ENCODE results near the gene USF2. TPM values are rescaled to one million over a fixed set of nuclear protein-coding genes. Genes with fewer than 3 reads are reported as not detected.
"Not testable (repeated sequence)": the region's sequence is repeated elsewhere in the genome, so short reads cannot be mapped to it uniquely, and the experiment has no call there.

Gene USF2
- polyA plus RNA-seq, 1 donor = 100 TPM

DNA sequence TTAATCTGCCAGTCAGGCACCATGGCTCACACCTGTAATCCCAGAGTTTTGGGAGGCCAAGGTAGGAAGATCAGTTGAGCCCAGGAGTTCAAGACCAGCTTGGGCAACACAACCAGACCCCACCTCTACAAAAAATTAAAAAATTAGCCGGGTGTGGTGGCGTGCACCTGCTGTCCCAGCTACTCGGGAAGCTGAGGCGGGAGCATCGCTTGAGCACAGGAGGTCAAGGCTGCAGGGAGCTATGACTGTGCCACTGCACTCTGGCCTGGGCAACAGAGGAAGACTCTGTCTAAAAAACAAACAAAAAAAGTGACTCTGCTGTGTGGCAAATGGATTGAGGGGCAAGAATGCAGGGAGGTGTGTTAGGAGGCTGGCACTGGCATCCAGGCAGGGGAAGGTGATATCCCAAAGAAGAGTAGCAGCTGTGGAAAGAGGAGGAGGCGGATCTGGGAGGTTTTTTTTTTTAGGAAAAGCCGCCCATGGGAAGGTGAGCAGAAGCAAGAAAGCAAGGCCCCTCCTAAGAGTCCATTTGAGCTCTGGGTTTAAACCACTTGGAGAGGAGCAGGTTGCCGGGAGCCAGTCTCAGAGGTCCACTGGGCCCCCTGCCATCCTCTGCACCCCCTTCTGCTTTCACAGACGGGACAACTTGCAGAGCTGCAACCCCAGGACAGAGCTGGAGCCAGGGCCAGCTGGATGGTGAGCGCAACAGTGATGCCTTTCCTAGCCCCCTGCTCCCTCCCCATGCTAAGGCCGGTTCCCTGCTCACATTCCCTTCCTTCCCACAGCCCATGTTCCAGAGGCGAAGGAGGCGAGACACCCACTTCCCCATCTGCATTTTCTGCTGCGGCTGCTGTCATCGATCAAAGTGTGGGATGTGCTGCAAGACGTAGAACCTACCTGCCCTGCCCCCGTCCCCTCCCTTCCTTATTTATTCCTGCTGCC, 15.7 kb downstream of the USF2 start:
- DNase-seq (ENCODE audit: low read depth) = no peak

DNA sequence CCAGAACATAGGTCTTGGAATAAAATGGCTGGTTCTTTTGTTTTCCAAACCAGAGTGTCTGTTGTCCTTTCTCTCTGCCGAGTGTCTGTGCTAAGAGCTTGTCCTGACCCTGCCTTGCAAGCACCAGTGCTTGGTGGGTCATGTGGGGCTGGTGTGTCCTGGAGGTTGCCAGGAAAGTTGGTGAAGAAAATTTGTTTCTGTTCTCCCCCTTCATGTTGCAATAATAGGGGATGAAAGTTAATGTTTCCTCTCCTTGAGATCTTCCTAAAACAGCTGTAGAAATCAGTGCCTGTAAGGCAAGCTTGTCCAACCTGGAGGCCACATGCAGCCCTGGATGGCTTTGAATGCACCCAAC, 16.3 kb downstream of the USF2 start:
- no peak for DNase-seq (ENCODE audit: low read depth)

DNA sequence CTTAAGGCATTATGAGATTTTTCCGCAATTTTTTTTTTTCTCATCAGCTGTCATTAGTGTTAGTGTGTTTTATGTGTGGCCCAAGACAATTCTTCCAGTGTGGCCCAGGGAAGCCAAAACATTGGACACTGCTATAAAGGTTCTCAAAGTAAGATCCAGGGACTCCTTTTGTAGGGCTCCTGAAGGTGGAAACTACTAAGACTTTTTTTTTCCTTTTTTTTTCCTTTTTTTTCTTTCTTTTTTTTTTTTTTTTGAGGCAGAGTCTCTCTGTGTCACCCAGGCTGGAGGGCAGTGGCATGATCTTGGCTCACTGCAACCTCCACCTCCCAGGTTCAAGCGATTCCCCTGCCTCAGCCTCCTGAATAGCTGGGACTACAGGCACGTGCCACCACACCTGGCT, 16.7 kb downstream of the USF2 start:
- not testable (repeated sequence) for DNase-seq (ENCODE audit: low read depth)

DNA sequence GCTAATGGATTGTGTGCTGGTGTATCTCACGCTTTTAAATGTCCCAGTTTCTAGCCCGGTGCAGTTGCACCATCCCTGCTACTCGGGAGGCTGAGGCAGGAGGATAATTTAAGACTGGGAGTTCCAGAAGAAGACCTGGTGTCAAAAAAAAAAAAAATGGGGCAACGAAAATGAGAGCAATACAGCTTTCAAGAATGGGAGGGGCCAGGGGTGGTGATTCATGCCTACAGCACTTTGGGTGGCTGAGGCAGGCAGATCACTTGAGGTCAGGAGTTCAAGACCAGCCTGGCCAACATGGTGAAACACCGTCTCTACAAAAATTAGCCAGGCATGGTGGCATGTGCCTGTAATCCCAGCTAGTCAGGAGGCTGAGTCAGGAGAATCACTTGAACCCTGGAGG, 17.3 kb downstream of the USF2 start:
- not testable (repeated sequence) for DNase-seq (ENCODE audit: low read depth)

DNA sequence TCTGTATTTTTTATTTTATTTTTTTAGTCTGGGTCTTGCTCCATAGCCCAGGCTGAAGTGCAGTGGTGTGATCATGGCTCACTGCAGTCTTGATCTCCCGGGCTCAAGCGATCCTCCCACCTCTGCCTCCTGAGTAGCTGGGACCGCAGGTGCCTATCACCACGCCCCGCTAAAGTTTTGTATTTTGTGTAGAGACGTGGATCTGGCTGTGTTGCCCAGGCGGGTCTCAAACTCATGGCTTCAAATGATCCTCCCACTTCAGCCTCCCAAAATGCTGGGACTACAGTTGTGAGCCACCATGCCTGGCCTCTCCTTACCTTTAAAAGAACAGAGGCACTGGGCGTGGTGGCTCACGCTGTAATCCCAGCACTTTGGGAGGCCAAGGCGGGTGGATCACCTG, 19.0 kb downstream of the USF2 start:
- no peak for DNase-seq (ENCODE audit: low read depth)

DNA sequence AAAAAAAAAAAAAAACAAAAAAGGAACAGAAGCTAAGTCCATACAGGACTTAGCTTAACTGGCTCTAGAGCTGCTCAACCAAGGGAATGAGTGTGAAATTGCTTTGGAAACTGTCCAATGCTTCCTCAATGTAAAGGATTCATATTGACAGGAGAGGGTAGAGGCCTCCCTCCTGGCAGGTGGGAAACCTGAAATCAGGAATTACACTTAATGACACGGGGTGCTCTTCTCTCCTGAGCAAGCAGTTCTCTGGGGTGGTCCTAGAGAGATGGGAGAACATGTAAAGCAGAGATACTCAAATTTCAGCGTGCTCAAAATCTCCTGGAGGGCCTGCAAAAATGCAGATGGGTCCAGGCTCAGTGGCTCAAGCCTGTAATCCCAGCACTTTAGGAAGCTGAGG, 19.6 kb downstream of the USF2 start:
- DNase-seq (ENCODE audit: low read depth) = no peak

DNA sequence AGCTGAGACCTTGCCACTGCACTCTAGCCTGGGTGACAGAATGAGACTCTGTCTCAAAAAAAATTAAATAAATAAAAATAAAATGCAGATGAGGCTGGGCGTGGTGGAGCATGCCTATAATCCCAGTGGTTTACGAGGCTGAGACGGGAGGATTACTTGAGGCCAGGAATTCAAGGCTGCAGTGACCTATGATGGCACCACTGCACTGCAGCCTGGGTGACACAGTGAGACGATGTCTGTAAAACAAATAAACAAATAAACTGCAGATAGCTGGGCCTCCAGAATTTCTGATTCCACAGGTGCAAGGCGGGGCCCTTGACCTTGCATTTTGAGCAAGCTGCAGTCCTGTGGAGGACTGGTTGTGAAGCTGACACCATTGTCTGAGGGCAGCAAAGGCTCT, 20.1 kb downstream of the USF2 start:
- no peak for DNase-seq (ENCODE audit: low read depth)

DNA sequence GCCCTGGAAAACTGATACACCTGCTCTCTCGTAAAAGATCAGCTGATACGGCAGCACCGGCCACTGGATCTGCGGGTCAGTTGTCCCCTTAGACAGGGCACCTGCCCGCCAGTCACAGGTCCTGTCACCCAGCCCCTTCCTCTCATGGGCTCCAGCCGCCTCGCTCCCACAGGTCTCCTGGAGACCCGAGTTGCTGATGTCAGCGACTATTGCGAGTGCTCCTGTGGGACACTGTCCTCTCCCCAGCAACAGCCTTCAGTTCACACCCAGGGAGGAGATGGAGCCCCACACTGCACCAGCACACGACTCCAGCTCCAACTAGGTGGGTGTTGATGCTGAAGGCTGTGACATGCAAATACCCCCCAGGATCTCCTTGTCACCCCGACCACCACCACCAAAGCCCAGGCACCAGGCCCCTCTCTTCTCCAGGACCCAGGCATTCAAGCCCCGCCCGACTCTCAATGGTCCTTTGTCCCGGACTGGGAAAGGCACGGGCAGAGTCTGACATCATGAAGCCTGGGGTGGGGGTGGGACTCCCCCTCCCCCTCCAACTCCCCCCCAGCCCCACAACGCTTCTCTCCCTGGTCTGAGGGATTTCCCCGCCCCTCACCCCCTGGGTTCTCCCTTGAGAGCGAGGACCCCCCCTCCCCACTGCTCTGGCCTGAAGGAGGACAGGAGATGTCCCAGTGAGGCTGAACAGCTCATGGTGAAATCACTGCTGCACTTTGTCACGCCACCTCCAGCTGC, 21.8 kb downstream of the USF2 start:
- DNase-seq (ENCODE audit: low read depth) = no peak

DNA sequence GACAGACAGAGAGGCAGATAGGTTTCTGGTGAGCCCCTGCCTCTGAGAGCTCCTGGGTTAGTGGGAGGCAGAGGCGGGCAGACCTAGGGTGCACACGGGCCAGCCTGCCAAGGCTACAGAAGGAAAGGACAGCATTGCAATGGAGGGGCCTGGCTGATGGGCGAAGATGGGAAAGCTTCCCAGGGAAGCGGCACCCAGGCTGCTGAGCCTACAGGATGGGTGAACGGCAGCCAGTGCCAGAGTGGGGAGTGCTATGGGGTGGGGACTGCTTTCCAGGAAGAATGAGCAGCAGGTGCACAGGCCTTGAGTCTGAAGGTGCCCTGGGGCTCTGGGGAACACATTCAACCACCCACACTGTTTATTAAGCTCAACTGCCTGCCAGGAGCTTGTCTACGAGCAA, 22.5 kb downstream of the USF2 start:
- no peak for DNase-seq (ENCODE audit: low read depth)

DNA sequence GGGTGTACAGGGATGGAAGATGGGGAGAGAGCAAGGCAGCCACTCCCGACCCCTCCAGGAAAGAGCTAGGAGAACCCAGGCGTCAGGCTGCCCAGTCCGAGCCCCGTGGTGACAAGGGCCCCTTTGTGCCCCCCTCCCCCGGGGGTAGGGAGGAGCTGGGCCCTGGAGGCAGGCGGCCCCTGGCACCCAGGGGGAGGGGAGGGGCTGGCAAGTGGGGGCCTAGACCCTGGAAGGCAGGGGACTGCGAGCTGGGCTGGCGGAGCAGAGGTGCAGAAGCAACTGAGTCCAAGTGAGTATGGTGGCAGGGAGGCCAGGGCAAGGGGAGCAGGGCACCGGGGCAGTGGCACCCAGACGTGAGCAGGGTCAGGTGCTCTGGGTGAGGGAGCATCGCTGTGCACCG, 23.2 kb downstream of the USF2 start, which contains the start of gene MAG:
TSS of gene MAG (plus strand) at position 246 of the 400 bp plus-strand sequence. CDS start 3,248 bp downstream, outside the sequence.
- no peak for DNase-seq (ENCODE audit: low read depth)

DNA sequence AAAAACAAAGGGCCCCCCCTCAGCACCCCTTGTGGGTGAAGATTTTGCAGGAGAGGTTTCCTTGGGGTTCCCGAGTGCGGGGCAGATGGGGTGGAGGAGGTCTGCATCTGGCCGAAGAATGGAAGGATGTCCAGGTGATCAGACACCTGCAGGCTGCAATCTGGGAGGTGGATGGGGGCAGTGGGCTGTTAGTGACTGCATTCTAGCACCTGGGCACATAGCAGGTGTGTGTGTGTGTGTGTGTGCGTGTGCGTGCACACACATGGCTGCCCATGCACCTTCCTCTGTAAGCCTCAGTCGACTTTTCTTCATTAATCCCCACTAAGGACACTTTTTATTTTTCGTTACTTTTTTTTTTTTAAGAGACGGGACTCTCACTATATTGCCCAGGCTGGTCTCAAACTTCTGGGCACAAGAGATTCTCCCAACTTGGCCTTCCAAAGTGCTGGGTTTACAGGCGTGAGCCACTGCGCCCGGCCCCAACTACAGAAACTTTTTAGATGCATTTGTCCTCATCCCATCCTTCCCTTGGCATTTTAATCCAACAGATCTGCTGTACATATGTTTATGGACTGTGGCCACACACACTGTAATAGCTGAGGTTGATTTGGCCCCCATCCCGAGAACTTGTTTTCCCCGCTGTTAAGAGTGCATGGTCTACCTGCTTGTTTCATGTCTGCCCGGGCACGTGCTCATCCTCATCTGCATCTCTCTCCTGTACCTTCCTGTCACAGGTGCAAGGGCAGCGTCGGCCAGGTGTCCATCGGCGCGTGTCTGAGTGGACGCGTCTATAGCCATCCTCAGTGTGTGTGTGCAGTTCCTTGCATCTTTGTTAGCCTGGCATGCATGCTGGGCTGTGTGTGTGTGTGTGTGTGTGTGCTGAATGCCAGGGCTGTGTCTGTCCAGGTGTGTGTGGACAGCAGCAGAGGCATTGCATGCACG, 23.9 kb downstream of the USF2 start:
- DNase-seq (ENCODE audit: low read depth) = no peak

DNA sequence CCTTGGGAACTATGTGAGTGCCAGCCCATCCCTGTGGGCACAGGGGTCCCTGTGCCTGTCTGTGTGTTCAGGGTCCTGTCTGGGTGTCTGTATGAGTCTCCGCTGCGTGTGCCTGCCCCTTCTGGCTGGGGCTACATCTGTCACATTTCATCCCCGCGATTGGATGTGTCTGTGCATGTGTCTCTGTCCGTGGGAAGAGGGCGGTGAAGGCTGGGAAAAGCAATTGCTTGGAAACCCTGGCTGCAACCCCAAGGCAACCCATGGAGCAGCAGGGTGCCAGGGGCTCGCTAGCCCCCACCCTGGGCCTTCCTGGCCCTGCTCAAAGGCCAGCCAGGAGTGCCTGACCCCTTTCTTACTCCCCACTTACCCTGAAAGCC, 24.6 kb downstream of the USF2 start:
- DNase-seq (ENCODE audit: low read depth) = no peak

DNA sequence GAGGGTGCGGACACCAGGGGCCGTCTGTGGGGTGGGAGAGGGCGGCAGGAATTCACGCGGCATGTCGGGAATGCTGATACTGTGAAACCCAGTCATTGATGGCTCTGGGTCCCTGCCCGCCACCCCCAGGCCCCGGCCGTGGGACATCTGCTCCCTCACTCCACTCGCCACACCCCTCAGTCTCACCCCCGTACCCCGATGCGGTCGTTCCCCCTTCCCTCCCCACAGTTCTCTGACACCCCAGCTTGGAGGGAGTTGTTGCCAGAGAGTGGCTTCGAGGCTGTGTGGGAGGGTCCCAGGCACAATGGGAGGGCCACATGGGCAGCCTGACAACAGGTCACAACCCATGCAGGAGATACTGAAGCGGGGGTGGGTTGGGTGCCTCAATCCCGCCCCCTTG, 25.0 kb downstream of the USF2 start:
- DNase-seq (ENCODE audit: low read depth) = no peak

DNA sequence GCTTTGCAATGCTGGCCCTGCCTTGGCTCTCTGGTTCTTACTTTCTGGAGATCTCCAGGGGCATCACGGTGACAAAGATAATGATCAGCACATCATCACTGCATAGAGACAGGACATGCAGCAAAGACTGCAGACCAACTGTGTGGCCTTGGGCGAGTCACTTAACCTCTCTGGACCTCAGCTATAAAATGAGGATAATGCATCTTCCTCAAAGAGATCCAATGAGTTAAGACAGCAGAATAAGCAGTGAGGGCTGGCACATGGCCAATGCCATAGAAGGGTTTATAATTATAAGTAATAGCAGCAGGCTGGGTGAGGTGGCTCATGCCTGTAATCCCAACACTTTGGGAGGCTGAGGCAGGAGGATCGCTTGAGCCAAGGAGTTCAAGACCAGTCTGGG, 25.6 kb downstream of the USF2 start:
- no peak for DNase-seq (ENCODE audit: low read depth)

DNA sequence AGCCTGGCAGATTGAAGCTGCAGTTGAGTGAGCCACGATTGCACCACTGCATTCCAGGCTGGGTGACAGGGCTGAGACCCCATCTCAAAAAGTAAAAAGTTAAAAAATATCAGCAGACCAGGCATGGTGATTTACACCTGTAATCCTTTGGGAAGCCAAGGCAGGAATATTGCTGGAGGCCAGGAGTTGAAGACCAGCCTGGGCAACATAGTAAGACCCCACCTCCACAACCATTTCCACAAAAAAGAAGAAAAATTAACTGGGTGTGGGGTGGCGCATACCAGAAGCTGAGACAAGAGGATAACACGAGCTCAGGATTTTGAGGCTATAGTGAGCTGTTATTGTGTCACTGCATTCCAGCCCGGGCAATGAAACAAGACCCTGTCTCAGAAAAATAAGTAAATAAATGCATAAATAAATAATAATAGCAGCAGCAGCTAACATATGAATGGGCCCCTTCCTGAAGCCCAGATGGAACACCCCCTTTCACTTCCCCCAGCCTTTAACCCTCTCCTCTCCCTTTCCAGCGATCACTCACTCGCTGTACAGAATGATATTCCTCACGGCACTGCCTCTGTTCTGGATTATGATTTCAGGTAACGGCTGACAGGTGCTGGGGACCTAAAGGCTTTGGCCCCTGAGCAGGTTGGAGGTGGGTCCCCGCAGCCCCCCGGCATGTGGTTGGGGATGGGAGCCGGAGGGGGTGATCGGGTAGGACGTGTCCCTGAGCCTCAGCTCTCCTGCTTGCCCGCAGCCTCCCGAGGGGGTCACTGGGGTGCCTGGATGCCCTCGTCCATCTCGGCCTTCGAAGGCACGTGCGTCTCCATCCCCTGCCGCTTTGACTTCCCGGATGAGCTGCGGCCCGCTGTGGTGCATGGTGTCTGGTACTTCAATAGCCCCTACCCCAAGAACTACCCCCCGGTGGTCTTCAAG, 26.4 kb downstream of the USF2 start:
- no peak for DNase-seq (ENCODE audit: low read depth)

DNA sequence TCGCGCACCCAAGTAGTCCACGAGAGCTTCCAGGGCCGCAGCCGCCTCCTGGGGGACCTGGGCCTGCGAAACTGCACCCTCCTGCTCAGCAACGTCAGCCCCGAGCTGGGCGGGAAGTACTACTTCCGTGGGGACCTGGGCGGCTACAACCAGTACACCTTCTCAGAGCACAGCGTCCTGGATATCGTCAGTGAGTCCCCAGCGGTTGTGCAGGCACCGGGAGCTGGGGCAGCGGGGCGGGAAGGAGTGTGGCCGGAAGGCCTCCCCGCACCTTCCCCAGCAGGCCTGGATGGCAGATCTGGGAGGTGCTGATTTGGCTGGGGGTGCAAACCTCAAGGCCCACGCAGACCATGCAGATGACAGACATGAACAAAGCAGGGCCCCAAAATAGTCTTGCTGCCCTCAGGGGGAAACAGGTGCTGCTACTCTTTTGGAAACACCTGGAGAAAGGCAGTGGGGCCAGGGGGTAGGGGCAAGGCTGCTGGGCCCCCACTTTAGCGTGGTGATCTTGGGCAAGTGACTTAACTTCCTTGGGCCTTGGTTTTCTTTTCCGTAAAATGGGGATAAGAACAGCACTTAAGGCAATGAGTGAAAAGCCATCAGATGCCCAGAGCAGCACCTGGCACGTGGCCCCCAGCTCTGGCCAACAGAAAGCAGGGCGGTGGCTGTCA, 27.2 kb downstream of the USF2 start:
- no peak for DNase-seq (ENCODE audit: low read depth)

DNA sequence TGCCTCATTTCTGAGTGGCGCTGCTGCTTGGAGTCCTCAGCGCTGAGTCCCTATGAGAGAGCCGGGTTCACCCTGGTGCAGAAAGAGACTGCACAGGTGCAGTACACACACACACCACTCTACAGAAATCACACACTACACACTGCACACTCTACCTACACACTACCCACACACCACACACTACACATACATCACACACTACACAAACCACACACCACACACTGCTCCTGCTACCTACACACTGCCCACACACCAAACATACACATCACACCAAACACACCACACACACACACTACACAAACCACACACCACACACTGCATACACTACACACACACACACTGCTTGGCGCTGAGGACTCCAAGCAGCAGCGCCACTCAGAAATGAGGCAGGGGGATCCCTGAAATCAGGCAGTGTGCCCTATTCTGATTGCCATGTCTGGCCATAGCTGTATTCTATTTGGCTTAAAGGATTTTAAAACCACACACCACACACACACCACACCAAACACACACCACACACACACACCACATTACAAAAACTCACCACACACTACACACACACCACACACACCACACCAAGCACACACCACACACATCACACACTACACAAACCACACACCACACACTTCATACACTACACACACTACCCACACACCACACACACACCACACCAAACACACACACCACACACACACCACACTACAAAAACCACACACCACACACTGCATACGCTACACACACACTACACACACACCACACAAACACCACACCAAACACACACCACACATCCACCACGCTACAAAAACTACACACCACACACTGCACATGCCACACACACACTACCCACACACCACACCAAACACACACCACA, 28.1 kb downstream of the USF2 start:
- DNase-seq (ENCODE audit: low read depth) = no peak

DNA sequence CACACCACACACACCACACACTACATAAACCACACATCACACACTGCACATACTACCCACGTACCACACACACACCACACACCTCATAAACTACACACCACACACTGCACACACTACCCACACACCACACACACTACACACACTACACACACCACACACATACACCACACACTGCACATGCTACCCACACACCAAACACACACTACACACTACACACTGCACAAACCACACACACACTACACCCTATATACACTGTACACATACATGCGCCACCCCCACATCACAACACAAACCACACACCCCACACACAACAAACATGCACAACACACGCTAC, 28.7 kb downstream of the USF2 start:
- DNase-seq (ENCODE audit: low read depth) = no peak

DNA sequence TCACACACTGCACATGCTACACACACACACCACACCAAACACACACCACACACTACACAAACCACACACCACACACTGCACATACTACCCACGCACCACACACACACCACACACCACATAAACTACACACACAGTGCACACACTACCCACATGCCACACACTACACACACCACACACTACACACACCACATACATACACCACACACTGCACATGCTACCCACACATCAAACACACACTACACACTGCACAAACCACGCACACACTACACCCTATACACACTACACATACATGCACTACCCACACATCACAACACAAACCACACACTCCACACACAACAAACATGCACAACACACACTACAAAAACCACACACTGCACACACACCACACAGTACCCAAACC, 29.2 kb downstream of the USF2 start:
- no peak for DNase-seq (ENCODE audit: low read depth)
